ENCODE measurements around the gene SIK2.
A peak's percentile ranks its signal among the peaks of the same experiment; 100 is the strongest.

Gene SIK2

DNA sequence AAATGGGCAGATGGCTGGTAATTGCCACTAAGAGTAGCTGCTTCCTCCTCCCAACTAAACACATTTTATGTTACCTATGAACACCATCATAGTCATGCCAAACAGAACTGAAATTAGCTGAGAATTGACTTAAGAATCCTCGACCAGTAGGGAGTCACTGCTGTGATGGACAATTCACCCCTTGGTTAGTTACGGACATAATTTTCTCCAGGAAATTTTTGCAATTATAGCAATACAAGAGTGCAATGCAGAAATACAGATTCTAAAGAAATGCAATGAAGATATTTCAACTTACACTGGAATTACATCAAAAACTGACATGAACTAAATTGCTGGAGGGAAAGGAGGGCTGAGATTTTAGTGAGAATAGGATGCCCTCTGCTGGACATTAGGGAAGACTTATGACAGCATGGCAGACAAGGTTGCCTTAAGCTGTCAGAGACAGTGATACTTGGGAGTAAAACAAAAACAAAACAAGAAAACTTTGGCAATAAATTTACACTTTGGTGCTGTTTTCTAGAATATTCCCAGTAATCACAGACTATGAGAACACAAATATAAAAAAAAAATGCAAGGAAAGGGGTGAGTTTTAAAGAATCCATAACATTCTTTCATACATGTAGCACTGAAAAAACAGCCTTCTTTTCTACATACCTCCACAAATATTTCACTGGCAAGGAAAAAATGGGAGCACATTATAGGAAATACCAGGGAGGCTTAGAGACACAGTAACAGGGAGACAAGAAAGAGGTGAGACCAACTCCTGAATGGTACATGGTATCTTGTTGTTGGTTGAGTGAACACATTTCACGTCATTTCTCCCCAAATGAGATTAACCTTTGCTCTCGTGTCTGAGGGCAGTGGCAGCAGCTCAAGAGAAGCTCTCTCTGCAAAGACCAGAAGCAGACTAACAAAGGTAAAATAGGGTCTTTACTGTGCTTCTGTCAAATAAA is 175.1 kb downstream of the SIK2 start:
- no peak overlapping the region for H3K27ac ChIP-seq
- CTCF ChIA-PET = interaction anchor here (0.6 to 2.5 kb wide), 14 partner anchors 8 to 981 kb away, joined by 3 to 19 read pairs (median 5); partner anchors contain the start of genes PPP2R1B and SIK2
- peak; percentile 57 for DNase-seq (ENCODE audit: low spot score)
- POLR2A ChIA-PET (ENCODE audit: low non-redundant PET) = interaction anchor here (0.5 kb wide), 1 partner anchor 11 kb away, joined by 4 read pairs; the partner anchor contains the start of gene PPP2R1B
- peak; percentile 79 for TF ChIP-seq CTCF (conservative IDR thresholded peaks at IDR 0.05; ENCODE audit: low read depth)

DNA sequence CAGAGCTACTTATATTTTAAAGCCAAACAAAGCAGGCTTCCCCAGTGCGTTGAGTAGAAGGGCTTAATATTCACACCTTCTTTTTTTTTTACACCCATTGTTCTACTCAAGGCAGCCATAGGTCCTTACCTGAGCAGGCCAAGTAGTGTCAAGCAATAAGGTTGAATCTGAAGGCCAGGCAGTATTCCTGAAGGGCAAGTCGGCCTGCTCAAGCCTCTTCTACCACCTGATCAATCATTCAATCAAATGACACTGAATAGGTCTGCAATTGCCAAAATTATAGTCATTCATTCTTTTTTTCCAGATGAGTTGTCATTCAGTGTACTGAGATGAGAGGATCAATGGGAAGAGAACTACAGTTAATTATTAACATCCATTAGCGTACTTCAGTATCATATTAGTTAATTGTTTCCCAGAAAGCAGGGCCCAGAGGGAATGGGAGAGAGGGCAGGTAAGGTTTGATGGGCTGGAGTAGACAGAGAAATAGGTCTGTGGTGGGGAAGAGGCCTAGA is 175.9 kb downstream of the SIK2 start:
- ChIA-PET CTCF (interaction anchor here (0.8 to 2.5 kb wide), 5 partner anchors 8 to 332 kb away, joined by 3 to 19 read pairs (median 6); partner anchors contain the start of gene SIK2), POLR2A (ENCODE audit: low non-redundant PET) (no interaction called here)
- no peak for TF ChIP-seq CTCF (conservative IDR thresholded peaks at IDR 0.05; ENCODE audit: low read depth)
- no peak for DNase-seq (ENCODE audit: low spot score)
- H3K27ac ChIP-seq = no peak overlapping the region

DNA sequence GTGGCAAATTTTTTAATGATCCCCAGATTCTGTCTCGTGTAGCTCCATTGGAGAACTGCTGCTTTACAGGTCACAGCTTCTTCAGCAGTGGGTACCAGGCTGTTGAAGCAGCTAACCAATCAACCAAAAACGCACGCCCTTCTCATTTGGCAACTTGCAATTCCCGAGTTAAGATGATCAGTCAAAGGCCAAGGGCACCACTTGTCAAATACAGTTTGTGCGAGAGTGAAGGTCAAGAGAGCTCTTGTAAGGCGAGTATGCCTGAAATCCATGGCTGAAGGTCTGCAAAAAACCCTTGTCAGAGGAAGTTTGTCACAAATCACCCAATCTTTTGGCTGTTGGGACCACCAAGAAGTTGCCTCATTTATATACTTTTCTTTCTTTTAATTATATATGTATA is 176.9 kb downstream of the SIK2 start:
- ChIA-PET POLR2A (ENCODE audit: low non-redundant PET) (no interaction called here), CTCF (interaction anchor here (0.8 kb wide), 1 partner anchor 62 kb away, joined by 3 read pairs; no protein-coding TSS in a partner anchor)
- TF ChIP-seq CTCF (conservative IDR thresholded peaks at IDR 0.05; ENCODE audit: low read depth) = no peak
- DNase-seq (ENCODE audit: low spot score) = no peak
- no peak overlapping the region for H3K27ac ChIP-seq
